ENCODE data around the gene NCEH1. TPM values are rescaled to one million over a fixed set of nuclear protein-coding genes. Genes with fewer than 3 reads are reported as not detected.
A peak's percentile ranks its signal among the peaks of the same experiment; 100 is the strongest.
"Not testable (repeated sequence)": the region's sequence is repeated elsewhere in the genome, so short reads cannot be mapped to it uniquely, and the experiment has no call there.

NCEH1 gene
- total RNA-seq, 1 donor from 2014 or later, result 4.5 TPM

- DNase-seq (no peak), ATAC-seq (ENCODE audit: low read depth) (no peak)
- no peak overlapping the region for H3K4me3 Mint-ChIP-seq
- H3K27ac Mint-ChIP-seq, result no peak overlapping the region
- no peak for TF ChIP-seq CTCF (IDR thresholded peaks at IDR 0.05)
- no peaks in the 10 kb centered on the region for H3K27me3 Mint-ChIP-seq
- H3K9me3 Mint-ChIP-seq, result no peaks in the 10 kb centered on the region
- ChIA-PET POLR2A (no interaction called here), CTCF (interaction anchor here (0.7 to 4.0 kb wide), 24 partner anchors 11 to 264 kb away, joined by 3 to 32 read pairs (median 8); partner anchors contain the start of gene TNFSF10)
- no peaks in the 10 kb centered on the region for H3K36me3 Mint-ChIP-seq (ENCODE audit: low read depth)
- intact Hi-C loops (cut with micrococcal nuclease), result loop anchor here (1.0 to 5.0 kb wide), 4 partner anchors 106 to 264 kb away; partner anchors contain the start of gene NCEH1
- H3K4me1 Mint-ChIP-seq, result peaks cover 35% of the 10 kb centered on the region
Observed at GRCh38 chr3:172596394-172596706, 114.5 kb downstream of the NCEH1 start.

- Mint-ChIP-seq H3K4me3 (peak overlapping the region; percentile 84), H3K4me1 (peaks cover 39% of the 10 kb centered on the region), H3K27me3 (no peaks in the 10 kb centered on the region), H3K9me3 (no peaks in the 10 kb centered on the region), H3K36me3 (ENCODE audit: low read depth) (no peaks in the 10 kb centered on the region), H3K27ac (peak overlapping the region; percentile 27)
- peak; percentile 53 for ATAC-seq (ENCODE audit: low read depth)
- TF ChIP-seq CTCF (IDR thresholded peaks at IDR 0.05), result peak; percentile 92
- ChIA-PET POLR2A (no interaction called here), CTCF (interaction anchor here (0.7 to 4.0 kb wide), 31 partner anchors 9 to 263 kb away, joined by 3 to 32 read pairs (median 6); partner anchors contain the start of genes ECT2 and TNFSF10)
- intact Hi-C loops (cut with micrococcal nuclease), result loop anchor here (1.0 to 5.0 kb wide), 4 partner anchors 106 to 264 kb away; partner anchors contain the start of gene NCEH1
- no peak for DNase-seq
Observed at GRCh38 chr3:172595664-172596393, 115.0 kb downstream of the NCEH1 start.

GRCh38 chr3:172594900-172595663 lies 115.8 kb downstream of the NCEH1 start:
- DNase-seq; H3K9me3 Mint-ChIP-seq; H3K36me3 Mint-ChIP-seq (ENCODE audit: low read depth); H3K27me3 Mint-ChIP-seq; H3K27ac Mint-ChIP-seq; ATAC-seq (ENCODE audit: low read depth); H3K4me3 Mint-ChIP-seq: not testable (repeated sequence)
- peaks cover 39% of the 10 kb centered on the region for H3K4me1 Mint-ChIP-seq
- ChIA-PET CTCF (interaction anchor here (0.8 to 4.0 kb wide), 27 partner anchors 8 to 263 kb away, joined by 3 to 32 read pairs (median 8); partner anchors contain the start of genes ECT2 and TNFSF10), POLR2A (interaction anchor here (0.9 to 1.2 kb wide), 2 partner anchors 8 to 1726 kb away, joined by 3 to 4 read pairs; no protein-coding TSS in a partner anchor)
- intact Hi-C loops (cut with micrococcal nuclease), result loop anchor here (5.0 kb wide), 2 partner anchors 117 to 243 kb away; partner anchors contain the start of gene NCEH1

- ChIA-PET CTCF (interaction anchor here (1.0 to 4.0 kb wide), 2 partner anchors 101 to 132 kb away, joined by 4 to 32 read pairs; no protein-coding TSS in a partner anchor), POLR2A (interaction anchor here (0.7 kb wide), 1 partner anchor 548 kb away, joined by 6 read pairs; no protein-coding TSS in a partner anchor)
- no peaks in the 10 kb centered on the region for H3K27me3 Mint-ChIP-seq
- H3K4me1 Mint-ChIP-seq, result peaks cover 39% of the 10 kb centered on the region
- H3K36me3 Mint-ChIP-seq (ENCODE audit: low read depth), result no peaks in the 10 kb centered on the region
- H3K27ac Mint-ChIP-seq, result no peak overlapping the region
- ATAC-seq (ENCODE audit: low read depth), result no peak
- no peaks in the 10 kb centered on the region for H3K9me3 Mint-ChIP-seq
- no peak overlapping the region for H3K4me3 Mint-ChIP-seq
- intact Hi-C loops (cut with micrococcal nuclease), result loop anchor here (1.0 to 2.0 kb wide), 2 partner anchors 70 to 80 kb away; partner anchors contain the start of gene TNFSF10
- no peak for DNase-seq
- TF ChIP-seq CTCF (IDR thresholded peaks at IDR 0.05), result no peak
Observed at GRCh38 chr3:172592898-172593669, 117.8 kb downstream of the NCEH1 start.

Data from activated B cell treated with CpG ODN at 0.5 μM for 24 hours (primary cell).